Dedifferentiated amniotic fluid mesenchymal stem cell (primary cell): Measurements from ENCODE around the gene ZFP2.
"Not testable (repeated sequence)": the region's sequence is repeated elsewhere in the genome, so short reads cannot be mapped to it uniquely, and the experiment has no call there.

Experiments
- DNase-seq: peaks from one replicate; pipeline ENCODE4 v3.0.0-alpha.2; 2016; ENCODE audit errors: extremely low spot score

Gene ZFP2

GRCh38 chr5:178895615-178896571, at the start of gene ZFP2:
TSS of gene ZFP2 (plus strand) at chr5:178895913. CDS start at chr5:178931314, 35,401 bp downstream.
- peak; percentile 43 for DNase-seq

- no peak for DNase-seq
Observed at GRCh38 chr5:178849316-178849715, 46.4 kb upstream of the ZFP2 start.

GRCh38 chr5:178851951-178852350, 43.8 kb upstream of the ZFP2 start:
- no peak for DNase-seq

- no peak for DNase-seq
Observed at GRCh38 chr5:178854284-178854683, 41.4 kb upstream of the ZFP2 start.

- peak; percentile 95 for DNase-seq
Observed at GRCh38 chr5:178859625-178860521, 35.8 kb upstream of the ZFP2 start, which contains the start of gene ZNF354B. TSS of gene ZNF354B (plus strand) at chr5:178859953. CDS start at chr5:178861048, 1,095 bp downstream.

GRCh38 chr5:178860615-178861014, 35.1 kb upstream of the ZFP2 start:
- not testable (repeated sequence) for DNase-seq

GRCh38 chr5:178861627-178862026, 34.1 kb upstream of the ZFP2 start:
- DNase-seq: no peak

- no peak for DNase-seq
Observed at GRCh38 chr5:178866946-178867345, 28.8 kb upstream of the ZFP2 start.

GRCh38 chr5:178869577-178869976, 26.1 kb upstream of the ZFP2 start:
- DNase-seq: no peak

GRCh38 chr5:178870411-178870810, 25.3 kb upstream of the ZFP2 start:
- DNase-seq: no peak

- DNase-seq: no peak
Observed at GRCh38 chr5:178872302-178872701, 23.4 kb upstream of the ZFP2 start.

- not testable (repeated sequence) for DNase-seq
Observed at GRCh38 chr5:178883115-178883694, 12.5 kb upstream of the ZFP2 start.

- no peak for DNase-seq
Observed at GRCh38 chr5:178883815-178884430, 11.8 kb upstream of the ZFP2 start.

- no peak for DNase-seq
Observed at GRCh38 chr5:178899289-178899688, 3.6 kb downstream of the ZFP2 start.

- no peak for DNase-seq
Observed at GRCh38 chr5:178902849-178903248, 7.1 kb downstream of the ZFP2 start.

- no peak for DNase-seq
Observed at GRCh38 chr5:178931846-178932760, 36.4 kb downstream of the ZFP2 start.

GRCh38 chr5:178940569-178941360, 45.1 kb downstream of the ZFP2 start, which contains the start of gene ZNF454:
TSS of gene ZNF454 (plus strand) at chr5:178941198. CDS start at chr5:178942792, 1,594 bp downstream.
- DNase-seq: peak; percentile 51

GRCh38 chr5:178941361-178941760, 45.6 kb downstream of the ZFP2 start:
- no peak for DNase-seq

- DNase-seq: no peak
Observed at GRCh38 chr5:178965465-178966055, 69.8 kb downstream of the ZFP2 start.
